ENCODE data around the gene HUS1. TPM values are rescaled to one million over a fixed set of nuclear protein-coding genes. Genes with fewer than 3 reads are reported as not detected.

HUS1 gene
- total and polyA plus RNA-seq, 2 of the 4 experiments (the other 2 are of a cell fraction): 16.2 to 18.3 TPM

DNA sequence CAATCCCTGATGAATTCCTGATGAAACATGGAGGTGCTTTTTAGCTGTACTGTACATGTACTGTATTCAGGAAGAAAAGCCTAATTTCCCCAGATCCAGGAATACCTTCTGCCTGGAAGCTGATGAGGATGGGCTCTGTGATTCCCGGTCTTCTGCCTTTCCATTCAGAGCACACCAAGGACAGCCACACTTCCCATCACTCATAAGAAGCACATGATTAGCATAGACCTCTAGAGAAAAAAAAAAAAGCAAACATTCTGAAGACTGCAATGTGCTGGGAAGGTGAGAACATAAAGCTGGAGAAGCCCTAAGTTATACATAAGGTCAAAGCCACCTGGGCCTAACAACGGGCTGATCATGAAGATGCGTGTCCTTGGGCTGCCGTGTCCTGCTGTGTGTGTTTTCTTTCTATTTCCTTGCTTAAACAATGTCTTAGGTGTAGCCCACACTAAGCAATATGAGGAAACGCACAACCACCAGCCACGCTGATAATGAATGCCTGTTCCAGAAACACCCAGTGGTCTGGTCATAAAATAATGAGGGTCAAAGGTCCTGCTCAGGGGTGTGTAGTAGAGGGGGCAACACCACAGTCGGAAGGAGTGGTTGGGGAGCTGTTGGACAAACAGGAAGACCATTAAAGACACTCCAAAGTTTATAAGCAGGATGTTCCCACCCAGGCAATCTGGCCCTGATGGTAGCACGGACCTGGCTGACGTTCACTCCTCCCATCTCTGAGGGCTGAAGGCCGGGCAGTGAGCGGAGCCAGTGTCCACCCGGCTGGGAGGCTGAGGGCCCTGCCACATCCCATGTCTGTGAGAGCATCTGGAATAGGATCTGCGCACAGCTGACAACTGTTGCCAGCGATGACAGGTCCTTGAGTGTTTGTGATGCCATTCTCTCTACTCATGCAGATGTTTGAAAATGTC is 39.1 kb downstream of the HUS1 start:
- no TSS peak for BruUV-seq (replicated peaks)
- Histone ChIP-seq H3K18ac (ENCODE audit: low read depth, low read length) (peak overlapping the region; percentile 54), H3K56ac (ENCODE audit: extremely low read depth, insufficient read depth, low read length) (peak overlapping the region; percentile 58; the same call in 1 of the 2 replicates), H2BK120ac (ENCODE audit: low read depth, low read length) (peak overlapping the region; percentile 95), H3K27ac (ENCODE audit: insufficient read depth, low read length) (peak overlapping the region; percentile 68), H3K27me3 (ENCODE audit: control insufficient read depth, insufficient read depth, low read length) (no peaks in the 10 kb centered on the region), H2BK20ac (ENCODE audit: low read depth, low read length) (peak overlapping the region; percentile 95), H3K9me3 (ENCODE audit: control insufficient read depth, insufficient read depth, low read length) (no peaks in the 10 kb centered on the region), H3K4me3 (ENCODE audit: insufficient read depth, low read depth, low read length) (no peak overlapping the region), H2AK5ac (ENCODE audit: low read depth, low read length) (peak overlapping the region; percentile 94), H3K4me2 (ENCODE audit: low read depth, low read length) (no peak overlapping the region), H2AK9ac (replicated peaks; ENCODE audit: low read depth, low read length, poor library complexity) (peak overlapping the region; percentile 31), H4K5ac (ENCODE audit: low read depth, low read length) (peak overlapping the region; percentile 40; the same call in 1 of the 2 replicates), H2BK15ac (ENCODE audit: low read depth, low read length) (peak overlapping the region; percentile 96; the same call in 2 of the 3 replicates), H3K79me1 (ENCODE audit: low read depth in 1 of 2, low read length in 2 of 2) (peaks cover 0 to 7% of the 10 kb centered on the region in 2 experiments; a peak in 1 of 4 replicates), H4K91ac (ENCODE audit: insufficient read depth, low read depth, low read length) (peak overlapping the region; percentile 97), H3K23ac (ENCODE audit: low read depth, low read length) (peak overlapping the region; percentile 64), H3K4ac (ENCODE audit: low read depth, low read length) (peak overlapping the region; percentile 97), H3K36me3 (ENCODE audit: control insufficient read depth, insufficient read depth, low read length) (no peaks in the 10 kb centered on the region), H3K9me1 (ENCODE audit: insufficient read depth, low read length) (peaks cover 21% of the 10 kb centered on the region), H2AFZ (replicated peaks; ENCODE audit: low read length, poor library complexity) (peak overlapping the region; percentile 86), H3K14ac (replicated peaks; ENCODE audit: low read depth, low read length) (peak overlapping the region; percentile 80), H3K9ac (ENCODE audit: low read depth, low read length) (no peak overlapping the region), H4K20me1 (ENCODE audit: insufficient read depth, low read length) (no peaks in the 10 kb centered on the region), H4K8ac (ENCODE audit: low read depth in 2 of 2, low read length in 2 of 2) (peak overlapping the region; percentile 53 to 92), H3K4me1 (ENCODE audit: control insufficient read depth, insufficient read depth, low read length) (peaks cover 17% of the 10 kb centered on the region), H2BK5ac (ENCODE audit: low read depth, low read length, poor library complexity, severe bottlenecking) (peak overlapping the region; percentile 94)
- in situ Hi-C loops (cut with MboI; ENCODE audit: low sequenced_read_pairs) (loop anchor here (10.0 kb wide), 2 partner anchors 506 to 676 kb away; no protein-coding TSS in a partner anchor), dilution Hi-C loops (cut with HindIII; ENCODE audit: low sequenced_read_pairs, unreplicated experiment) (no loop called here), intact Hi-C loops (cut with micrococcal nuclease) (loop anchor here (1.0 to 10.0 kb wide), 3 partner anchors 335 to 676 kb away; partner anchors contain the start of gene TNS3)
- TF ChIP-seq RCOR1 (IDR thresholded peaks at IDR 0.05; ENCODE audit: insufficient replicate concordance, low read length): peak; percentile 34
- TF ChIP-seq MXI1 (IDR thresholded peaks at IDR 0.05; ENCODE audit: borderline replicate concordance, low read depth, low read length): no peak
- TF ChIP-seq, protein P1, sequence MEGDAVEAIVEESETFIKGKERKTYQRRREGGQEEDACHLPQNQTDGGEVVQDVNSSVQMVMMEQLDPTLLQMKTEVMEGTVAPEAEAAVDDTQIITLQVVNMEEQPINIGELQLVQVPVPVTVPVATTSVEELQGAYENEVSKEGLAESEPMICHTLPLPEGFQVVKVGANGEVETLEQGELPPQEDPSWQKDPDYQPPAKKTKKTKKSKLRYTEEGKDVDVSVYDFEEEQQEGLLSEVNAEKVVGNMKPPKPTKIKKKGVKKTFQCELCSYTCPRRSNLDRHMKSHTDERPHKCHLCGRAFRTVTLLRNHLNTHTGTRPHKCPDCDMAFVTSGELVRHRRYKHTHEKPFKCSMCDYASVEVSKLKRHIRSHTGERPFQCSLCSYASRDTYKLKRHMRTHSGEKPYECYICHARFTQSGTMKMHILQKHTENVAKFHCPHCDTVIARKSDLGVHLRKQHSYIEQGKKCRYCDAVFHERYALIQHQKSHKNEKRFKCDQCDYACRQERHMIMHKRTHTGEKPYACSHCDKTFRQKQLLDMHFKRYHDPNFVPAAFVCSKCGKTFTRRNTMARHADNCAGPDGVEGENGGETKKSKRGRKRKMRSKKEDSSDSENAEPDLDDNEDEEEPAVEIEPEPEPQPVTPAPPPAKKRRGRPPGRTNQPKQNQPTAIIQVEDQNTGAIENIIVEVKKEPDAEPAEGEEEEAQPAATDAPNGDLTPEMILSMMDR (conservative IDR thresholded peaks at IDR 0.05; ENCODE audit: low read depth, low read length): no peak
- TF ChIP-seq SMC3 (IDR thresholded peaks at IDR 0.05; ENCODE audit: low read depth, low read length): no peak
- no peak for TF ChIP-seq CEBPB (IDR thresholded peaks at IDR 0.05; ENCODE audit: low read depth, low read length)
- TF ChIP-seq RFX5 (IDR thresholded peaks at IDR 0.05; ENCODE audit: low read depth, low read length): no peak
- no peak for TF ChIP-seq FOS (IDR thresholded peaks at IDR 0.05; ENCODE audit: low read depth, low read length)
- TF ChIP-seq, protein P2, sequence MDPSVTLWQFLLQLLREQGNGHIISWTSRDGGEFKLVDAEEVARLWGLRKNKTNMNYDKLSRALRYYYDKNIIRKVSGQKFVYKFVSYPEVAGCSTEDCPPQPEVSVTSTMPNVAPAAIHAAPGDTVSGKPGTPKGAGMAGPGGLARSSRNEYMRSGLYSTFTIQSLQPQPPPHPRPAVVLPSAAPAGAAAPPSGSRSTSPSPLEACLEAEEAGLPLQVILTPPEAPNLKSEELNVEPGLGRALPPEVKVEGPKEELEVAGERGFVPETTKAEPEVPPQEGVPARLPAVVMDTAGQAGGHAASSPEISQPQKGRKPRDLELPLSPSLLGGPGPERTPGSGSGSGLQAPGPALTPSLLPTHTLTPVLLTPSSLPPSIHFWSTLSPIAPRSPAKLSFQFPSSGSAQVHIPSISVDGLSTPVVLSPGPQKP (IDR thresholded peaks at IDR 0.05; ENCODE audit: borderline replicate concordance, low read depth, low read length): no peak
- POLR2A ChIA-PET (ENCODE audit: unreplicated experiment): no interaction called here
- ATAC-seq (ENCODE audit: low read depth): peak; percentile 71
- CTCF ChIA-PET: interaction anchor here (0.9 to 2.0 kb wide), 2 partner anchors 17 to 674 kb away, joined by 3 to 5 read pairs; no protein-coding TSS in a partner anchor
- DNase-seq: peak; percentile 77
- 60% methylated on average over 1 of the region's 14 CpGs; no CpG with 5 or more reads in 1 of the 2 experiments for WGBS, 2 experiments (ENCODE audit: extremely low coverage in 2 of 2, insufficient read length in 1 of 2)
